Lower leg skin (tissue), 3 donors: ENCODE results near the gene DRD2.

ENCODE experiments used
- CTCF ChIP-seq, 3 donors: fragments of 450-650 bp; IDR thresholded peaks; one replicate each; pipeline ENCODE4 v1.5.1; 2016; ENCODE audit warnings: antibody characterized with exemption in 3 of 3, mild to moderate bottlenecking in 3 of 3, moderate library complexity in 2 of 3
- POLR2A ChIP-seq, 2 donors: fragments of 450-650 bp; IDR thresholded peaks; one replicate each; pipeline ENCODE4 v1.6.1; 2016 to 2017; ENCODE audit warnings: antibody characterized with exemption in 2 of 2, mild to moderate bottlenecking in 1 of 2, moderate library complexity in 1 of 2

DNA sequence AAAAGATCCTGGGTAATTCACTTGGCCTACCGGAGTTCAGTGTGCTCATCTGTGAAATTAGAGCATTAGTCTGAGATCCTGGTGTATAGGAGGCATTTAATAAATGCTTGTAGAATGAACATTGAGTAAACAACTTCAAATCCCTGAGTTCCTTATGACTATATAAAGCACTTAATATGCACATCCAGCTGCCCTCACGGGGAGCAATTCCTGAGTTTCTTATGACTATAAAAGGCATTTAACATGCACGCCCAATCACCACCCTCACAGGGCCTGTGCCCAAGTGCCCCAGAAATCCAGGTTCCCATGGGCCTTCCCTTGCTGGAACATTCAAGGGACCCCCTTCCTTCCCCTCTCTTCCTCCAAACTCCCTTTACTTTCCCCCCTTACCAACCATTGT lies 13.6 kb downstream of the DRD2 start:
- TF ChIP-seq CTCF (IDR thresholded peaks at IDR 0.05) (no peak), POLR2A (IDR thresholded peaks at IDR 0.05) (no peak)
